Adrenal gland (tissue), 5 donors: ENCODE results near the gene ACP4.

Source experiments
- POLR2A ChIP-seq, 2 donors: fragments of 450-650 bp; IDR thresholded peaks; one replicate each; pipeline ENCODE4 v1.6.1; 2017; ENCODE audit warnings: antibody characterized with exemption in 2 of 2, mild to moderate bottlenecking in 2 of 2, moderate library complexity in 1 of 2
- TF ChIP-seq, protein P1 (sequence below), 6 experiments: fragments of 450-650 bp in 4 of 6; fragments of 200-600 bp in 2 of 6; sonication (generic) in 1 of 6; IDR thresholded peaks; 1 replicate in 5 of 6; 2 replicates in 1 of 6; pipeline versions ENCODE4 v1.5.1 to v1.8.0; 2016 to 2021; ENCODE audit warnings: antibody characterized with exemption in 6 of 6, mild to moderate bottlenecking in 2 of 6, moderate library complexity in 1 of 6
- donor health status: DM: no; HTN: no; CAD: no.

DNA sequence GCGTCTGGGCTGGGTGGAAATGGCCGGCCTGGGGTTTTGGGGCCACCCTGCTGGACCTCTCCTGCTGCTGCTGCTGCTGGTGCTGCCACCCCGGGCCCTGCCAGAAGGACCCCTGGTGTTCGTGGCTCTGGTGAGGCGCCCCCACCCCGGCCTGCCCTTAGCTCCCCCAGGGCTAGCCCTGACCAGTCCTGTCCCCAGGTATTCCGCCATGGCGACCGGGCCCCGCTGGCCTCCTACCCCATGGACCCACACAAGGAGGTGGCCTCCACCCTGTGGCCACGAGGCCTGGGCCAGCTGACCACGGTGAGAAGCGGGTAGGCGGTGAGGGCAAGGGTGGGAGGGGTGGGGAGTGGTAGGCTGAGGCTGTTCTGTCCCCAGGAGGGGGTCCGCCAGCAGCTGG is at the start of gene ACP4:
- TF ChIP-seq POLR2A (IDR thresholded peaks at IDR 0.05): no peak
- TF ChIP-seq, protein P1, sequence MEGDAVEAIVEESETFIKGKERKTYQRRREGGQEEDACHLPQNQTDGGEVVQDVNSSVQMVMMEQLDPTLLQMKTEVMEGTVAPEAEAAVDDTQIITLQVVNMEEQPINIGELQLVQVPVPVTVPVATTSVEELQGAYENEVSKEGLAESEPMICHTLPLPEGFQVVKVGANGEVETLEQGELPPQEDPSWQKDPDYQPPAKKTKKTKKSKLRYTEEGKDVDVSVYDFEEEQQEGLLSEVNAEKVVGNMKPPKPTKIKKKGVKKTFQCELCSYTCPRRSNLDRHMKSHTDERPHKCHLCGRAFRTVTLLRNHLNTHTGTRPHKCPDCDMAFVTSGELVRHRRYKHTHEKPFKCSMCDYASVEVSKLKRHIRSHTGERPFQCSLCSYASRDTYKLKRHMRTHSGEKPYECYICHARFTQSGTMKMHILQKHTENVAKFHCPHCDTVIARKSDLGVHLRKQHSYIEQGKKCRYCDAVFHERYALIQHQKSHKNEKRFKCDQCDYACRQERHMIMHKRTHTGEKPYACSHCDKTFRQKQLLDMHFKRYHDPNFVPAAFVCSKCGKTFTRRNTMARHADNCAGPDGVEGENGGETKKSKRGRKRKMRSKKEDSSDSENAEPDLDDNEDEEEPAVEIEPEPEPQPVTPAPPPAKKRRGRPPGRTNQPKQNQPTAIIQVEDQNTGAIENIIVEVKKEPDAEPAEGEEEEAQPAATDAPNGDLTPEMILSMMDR (IDR thresholded peaks at IDR 0.05): no peak
